PFSK-1 (cell line): Measurements from ENCODE around the gene CYP26B1.

ENCODE experiments used
- FOXP2 ChIP-seq: optimal IDR thresholded peaks from 2 replicates; pipeline ENCODE3; 2011; ENCODE audit warnings: borderline replicate concordance, control low read depth, inconsistent platforms; ENCODE audit not compliant: insufficient read depth; ENCODE audit errors: extremely low read length, extremely low read depth
- POLR2AphosphoS5 ChIP-seq: IDR thresholded peaks from 2 replicates; pipeline ENCODE4 v1.6.1; 2012; ENCODE audit warnings: low read depth, mild to moderate bottlenecking, control low read depth, low read length, moderate library complexity
- REST ChIP-seq, 2 experiments: IDR thresholded peaks; 2 replicates each; pipeline versions ENCODE4 v1.6.1 to v1.8.0; 2011 to 2012; ENCODE audit warnings: low read depth in 2 of 2, low read length in 2 of 2, control low read depth in 1 of 2, inconsistent platforms in 1 of 2, mild to moderate bottlenecking in 1 of 2, moderate library complexity in 1 of 2; ENCODE audit not compliant: insufficient read depth in 1 of 2
- SIN3A ChIP-seq: IDR thresholded peaks from 2 replicates; pipeline ENCODE4 v1.6.1; 2012; ENCODE audit warnings: mild to moderate bottlenecking, low read length, moderate library complexity, borderline replicate concordance; ENCODE audit not compliant: insufficient read depth
- TAF1 ChIP-seq: IDR thresholded peaks from 2 replicates; pipeline ENCODE4 v1.6.1; 2012; ENCODE audit warnings: low read length, control low read depth, borderline replicate concordance; ENCODE audit not compliant: insufficient read depth

The CYP26B1 gene

GRCh38 chr2:72089537-72089936 lies 58.1 kb downstream of the CYP26B1 start:
- TF ChIP-seq TAF1 (no peak), REST (IDR thresholded peaks at IDR 0.05; ENCODE audit: insufficient read depth in 1 of 2, low read depth in 2 of 2, low read length in 2 of 2) (no peak), POLR2AphosphoS5 (no peak), FOXP2 (no peak), SIN3A (no peak)

DNA sequence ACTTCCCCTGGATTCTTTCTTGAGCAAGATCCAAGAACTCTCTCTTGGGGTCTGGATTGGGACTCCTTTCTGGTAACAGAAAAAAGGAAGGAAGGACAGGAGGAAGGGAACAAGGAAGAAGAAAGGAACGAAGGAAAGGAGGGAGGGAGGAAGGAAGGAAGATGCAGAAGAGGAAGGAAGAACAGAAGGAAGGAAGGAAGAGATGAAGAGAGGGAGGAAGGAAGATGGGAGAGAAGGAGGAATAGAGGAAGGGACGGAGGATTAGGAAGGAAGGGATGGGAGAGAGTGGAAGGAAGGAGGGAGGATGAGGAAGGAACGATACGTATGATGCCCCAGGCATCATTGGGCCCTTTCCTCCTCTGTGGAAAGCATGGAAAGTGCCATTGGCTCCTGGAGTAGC lies 58.6 kb downstream of the CYP26B1 start:
- no peak for TF ChIP-seq TAF1
- TF ChIP-seq POLR2AphosphoS5: no peak
- no peak for TF ChIP-seq SIN3A
- no peak for TF ChIP-seq FOXP2
- TF ChIP-seq REST (IDR thresholded peaks at IDR 0.05; ENCODE audit: insufficient read depth in 1 of 2, low read depth in 2 of 2, low read length in 2 of 2): no peak

DNA sequence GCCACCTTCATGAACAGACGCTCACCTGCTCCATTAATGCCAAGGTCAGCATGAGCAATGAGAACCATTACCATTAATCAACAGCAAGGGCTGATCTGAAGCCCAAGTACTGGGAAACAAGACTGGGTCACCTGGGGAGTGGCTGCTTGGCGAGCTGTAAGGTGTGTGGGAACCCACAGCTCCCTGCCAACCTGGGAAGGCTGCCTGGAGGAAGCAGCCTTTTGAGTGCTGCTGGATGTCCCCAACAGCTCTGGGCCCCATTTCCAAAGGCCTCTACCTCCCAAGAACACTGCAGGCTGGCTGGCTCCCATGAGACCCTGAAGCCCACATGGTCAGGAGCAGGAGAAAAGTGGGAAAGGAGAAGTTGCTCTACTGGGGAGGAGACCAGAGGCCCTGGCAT lies 62.1 kb downstream of the CYP26B1 start:
- TF ChIP-seq TAF1: no peak
- no peak for TF ChIP-seq FOXP2
- no peak for TF ChIP-seq REST (IDR thresholded peaks at IDR 0.05; ENCODE audit: insufficient read depth in 1 of 2, low read depth in 2 of 2, low read length in 2 of 2)
- no peak for TF ChIP-seq SIN3A
- no peak for TF ChIP-seq POLR2AphosphoS5

GRCh38 chr2:72085036-72085435 lies 62.6 kb downstream of the CYP26B1 start:
- TF ChIP-seq REST (IDR thresholded peaks at IDR 0.05; ENCODE audit: insufficient read depth in 1 of 2, low read depth in 2 of 2, low read length in 2 of 2) (no peak), FOXP2 (no peak), SIN3A (no peak), POLR2AphosphoS5 (no peak), TAF1 (no peak)

GRCh38 chr2:72084584-72084976 lies 63.1 kb downstream of the CYP26B1 start:
- TF ChIP-seq FOXP2: no peak
- TF ChIP-seq SIN3A: no peak
- TF ChIP-seq REST (IDR thresholded peaks at IDR 0.05; ENCODE audit: insufficient read depth in 1 of 2, low read depth in 2 of 2, low read length in 2 of 2): no peak
- TF ChIP-seq TAF1: no peak
- TF ChIP-seq POLR2AphosphoS5: no peak
